Fibroblast of lung (primary cell): ENCODE data around the gene AGPAT4. TPM values are rescaled to one million over a fixed set of nuclear protein-coding genes. Genes with fewer than 3 reads are reported as not detected.
A peak's percentile ranks its signal among the peaks of the same experiment; 100 is the strongest.

Experiments
- DNase-seq, 2 donors: peaks; one replicate each; pipeline versions ENCODE4 v3.0.0 to v3.0.0-alpha.2; 2010; ENCODE audit warnings: low read depth in 2 of 2
- H2AFZ ChIP-seq: 2 replicates; pipeline ENCODE4 v1.5.1; 2012; ENCODE audit warnings: low read length, control low read depth, inconsistent platforms
- H3K27ac ChIP-seq: 2 replicates; pipeline ENCODE4 v1.5.1; 2011; ENCODE audit warnings: low read length, control low read depth; ENCODE audit not compliant: insufficient read depth
- H3K27me3 ChIP-seq: 2 replicates; pipeline ENCODE4 v1.5.1; 2011; ENCODE audit warnings: mild to moderate bottlenecking, low read length; ENCODE audit not compliant: control insufficient read depth, insufficient read depth
- H3K36me3 ChIP-seq: 2 replicates; pipeline ENCODE4 v1.5.1; 2011; ENCODE audit warnings: low read length; ENCODE audit not compliant: control insufficient read depth, insufficient read depth
- H3K4me1 ChIP-seq: 2 replicates; pipeline ENCODE4 v1.5.1; 2011; ENCODE audit warnings: low read length; ENCODE audit not compliant: control insufficient read depth, insufficient read depth; ENCODE audit errors: extremely low read depth
- H3K4me2 ChIP-seq: 2 replicates; pipeline ENCODE4 v1.5.1; 2011; ENCODE audit warnings: low read length, control low read depth; ENCODE audit not compliant: insufficient read depth; ENCODE audit errors: extremely low read depth
- H3K4me3 ChIP-seq, 4 experiments: fragments of 200-600 bp in 1 of 4; sonication (generic) in 1 of 4; replicated peaks in 1 of 4; 2 replicates each; pipeline ENCODE4 v1.5.1; 2011 to 2016; ENCODE audit warnings: low read length in 4 of 4, low read depth in 3 of 4, mild to moderate bottlenecking in 3 of 4, control low read depth in 2 of 4, inconsistent platforms in 1 of 4, mixed read lengths in 1 of 4; ENCODE audit not compliant: insufficient read depth in 1 of 4; ENCODE audit errors: control extremely low read depth in 1 of 4
- H3K79me2 ChIP-seq: 2 replicates; pipeline ENCODE4 v1.5.1; 2012; ENCODE audit warnings: mild to moderate bottlenecking, low read length, inconsistent platforms; ENCODE audit not compliant: control insufficient read depth, insufficient read depth
- H3K9ac ChIP-seq: 2 replicates; pipeline ENCODE4 v1.5.1; 2011; ENCODE audit warnings: mild to moderate bottlenecking, low read length, control low read depth; ENCODE audit not compliant: insufficient read depth
- H3K9me3 ChIP-seq: 2 replicates; pipeline ENCODE4 v1.5.1; 2012; ENCODE audit warnings: low read depth, low read length; ENCODE audit not compliant: control insufficient read depth, insufficient read depth
- H4K20me1 ChIP-seq: 2 replicates; pipeline ENCODE4 v1.5.1; 2011; ENCODE audit warnings: low read length; ENCODE audit not compliant: control insufficient read depth, insufficient read depth; ENCODE audit errors: extremely low read depth
- EZH2 ChIP-seq: IDR thresholded peaks from 2 replicates; pipeline ENCODE4 v1.5.1; 2012; ENCODE audit warnings: low read length, control low read depth, mild to moderate bottlenecking; ENCODE audit errors: missing control alignments
- polyA plus RNA-seq, 2 donors: library from polyadenylated mRNA; depleted of rRNA in 1 of 2; stranded (reverse) in 1 of 2; unstranded in 1 of 2; fragments of >200 nt; gene quantifications; 2 replicates each; pipeline ENCODE4 v1.2.1, GENCODE V29; 2011 to 2012; ENCODE audit warnings: missing spikeins in 1 of 2
- total RNA-seq: library from RNA; depleted of rRNA; stranded (reverse); fragments of >200 nt; gene quantifications from 2 replicates; pipeline ENCODE4 v1.2.1, GENCODE V29; 2014
- TF ChIP-seq, protein P1 (sequence below), 2 donors: IDR thresholded peaks in 1 of 2; conservative IDR thresholded peaks in 1 of 2; 1 replicate in 1 of 2; 2 replicates in 1 of 2; pipeline ENCODE4 v1.5.1; 2011 to 2012; ENCODE audit warnings: low read length in 2 of 2, control low read depth in 1 of 2, inconsistent platforms in 1 of 2, low read depth in 1 of 2, mild to moderate bottlenecking in 1 of 2

The AGPAT4 gene
- total and polyA plus RNA-seq, 2 donors (not counting 1 experiment from before 2014, with no cell fraction given), result 4.7 to 8.4 TPM

DNA sequence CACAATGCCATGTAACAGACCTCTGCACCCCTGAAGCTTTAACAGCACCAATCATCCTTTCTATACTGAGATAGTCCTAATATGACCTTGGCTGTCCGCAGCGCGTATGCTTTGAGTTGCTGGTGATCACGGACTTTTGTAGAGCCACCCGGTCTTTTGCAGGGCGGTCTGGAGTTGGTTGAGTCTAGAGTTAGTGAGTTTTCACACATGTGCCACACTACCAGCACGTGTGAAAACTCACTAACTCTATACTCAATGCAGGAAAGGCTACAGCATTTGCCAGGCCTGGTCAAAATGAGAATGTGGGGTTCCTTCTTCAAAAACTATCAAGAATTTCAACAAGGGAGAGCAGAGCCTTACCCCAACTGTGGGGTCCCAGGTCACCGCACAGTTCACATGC is 14.6 kb downstream of the AGPAT4 start:
- Histone ChIP-seq H3K9me3 (no peaks in the 10 kb centered on the region), H3K36me3 (no peaks in the 10 kb centered on the region), H3K4me1 (peaks cover 6% of the 10 kb centered on the region), H3K4me3 (no peak overlapping the region), H4K20me1 (no peaks in the 10 kb centered on the region), H3K27me3 (no peaks in the 10 kb centered on the region), H3K79me2 (no peaks in the 10 kb centered on the region), H3K4me2 (no peak overlapping the region), H3K27ac (no peak overlapping the region), H2AFZ (no peak overlapping the region), H3K9ac (no peak overlapping the region)
- TF ChIP-seq, protein P1, sequence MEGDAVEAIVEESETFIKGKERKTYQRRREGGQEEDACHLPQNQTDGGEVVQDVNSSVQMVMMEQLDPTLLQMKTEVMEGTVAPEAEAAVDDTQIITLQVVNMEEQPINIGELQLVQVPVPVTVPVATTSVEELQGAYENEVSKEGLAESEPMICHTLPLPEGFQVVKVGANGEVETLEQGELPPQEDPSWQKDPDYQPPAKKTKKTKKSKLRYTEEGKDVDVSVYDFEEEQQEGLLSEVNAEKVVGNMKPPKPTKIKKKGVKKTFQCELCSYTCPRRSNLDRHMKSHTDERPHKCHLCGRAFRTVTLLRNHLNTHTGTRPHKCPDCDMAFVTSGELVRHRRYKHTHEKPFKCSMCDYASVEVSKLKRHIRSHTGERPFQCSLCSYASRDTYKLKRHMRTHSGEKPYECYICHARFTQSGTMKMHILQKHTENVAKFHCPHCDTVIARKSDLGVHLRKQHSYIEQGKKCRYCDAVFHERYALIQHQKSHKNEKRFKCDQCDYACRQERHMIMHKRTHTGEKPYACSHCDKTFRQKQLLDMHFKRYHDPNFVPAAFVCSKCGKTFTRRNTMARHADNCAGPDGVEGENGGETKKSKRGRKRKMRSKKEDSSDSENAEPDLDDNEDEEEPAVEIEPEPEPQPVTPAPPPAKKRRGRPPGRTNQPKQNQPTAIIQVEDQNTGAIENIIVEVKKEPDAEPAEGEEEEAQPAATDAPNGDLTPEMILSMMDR (conservative IDR thresholded peaks at IDR 0.05 in 1 of 2, IDR thresholded peaks at IDR 0.05 in 1 of 2; ENCODE audit: low read depth in 1 of 2, low read length in 2 of 2), result no peak
- TF ChIP-seq EZH2, result no peak
- DNase-seq, result no peak

DNA sequence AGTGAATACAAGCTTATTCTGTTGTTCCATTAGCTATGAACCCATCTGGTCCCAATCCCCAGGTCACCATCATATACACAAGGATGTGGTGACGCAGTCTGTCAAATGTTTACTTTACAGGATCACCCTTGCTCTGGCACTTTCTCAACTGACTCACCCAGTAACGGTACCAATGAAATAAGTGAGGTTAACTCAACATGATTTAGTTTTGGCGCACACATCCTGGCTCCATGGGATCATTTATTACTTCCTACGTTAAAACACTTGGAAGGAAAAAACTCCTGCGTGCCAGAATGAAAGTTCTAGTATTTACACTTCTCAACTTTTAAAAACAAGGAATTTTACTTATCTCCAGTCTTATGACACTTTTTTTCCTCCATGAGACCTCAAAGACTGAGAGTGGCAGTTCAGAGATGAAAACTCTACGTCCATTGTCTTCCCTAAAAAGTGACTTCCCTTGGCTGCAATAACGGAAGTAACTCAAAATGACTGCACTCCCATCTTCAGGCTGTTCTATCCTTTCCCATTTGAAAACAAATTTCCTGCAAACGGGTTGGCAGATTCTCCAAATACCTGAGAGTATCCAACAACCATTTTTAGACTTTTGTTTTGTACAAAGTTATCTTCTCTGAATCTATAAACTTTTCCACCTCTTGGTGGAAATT is 15.9 kb downstream of the AGPAT4 start:
- peak overlapping the region; percentile 66 for H3K27ac ChIP-seq
- no peaks in the 10 kb centered on the region for H3K36me3 ChIP-seq
- peak overlapping the region; percentile 8 for H3K9ac ChIP-seq
- H4K20me1 ChIP-seq, result no peaks in the 10 kb centered on the region
- TF ChIP-seq, protein P1 (conservative IDR thresholded peaks at IDR 0.05 in 1 of 2, IDR thresholded peaks at IDR 0.05 in 1 of 2; ENCODE audit: low read depth in 1 of 2, low read length in 2 of 2), result peak in 1 of 2 donors; percentile 2
- TF ChIP-seq EZH2, result no peak
- H3K79me2 ChIP-seq, result no peaks in the 10 kb centered on the region
- H3K4me3 ChIP-seq, result peak overlapping the region in 3 of 4 experiments; percentile 3 to 12 (median 10)
- peaks cover 6% of the 10 kb centered on the region for H3K4me1 ChIP-seq
- no peaks in the 10 kb centered on the region for H3K9me3 ChIP-seq
- peak overlapping the region; percentile 55 for H3K4me2 ChIP-seq
- no peaks in the 10 kb centered on the region for H3K27me3 ChIP-seq
- H2AFZ ChIP-seq, result no peak overlapping the region
- peak; percentile 99 for DNase-seq

DNA sequence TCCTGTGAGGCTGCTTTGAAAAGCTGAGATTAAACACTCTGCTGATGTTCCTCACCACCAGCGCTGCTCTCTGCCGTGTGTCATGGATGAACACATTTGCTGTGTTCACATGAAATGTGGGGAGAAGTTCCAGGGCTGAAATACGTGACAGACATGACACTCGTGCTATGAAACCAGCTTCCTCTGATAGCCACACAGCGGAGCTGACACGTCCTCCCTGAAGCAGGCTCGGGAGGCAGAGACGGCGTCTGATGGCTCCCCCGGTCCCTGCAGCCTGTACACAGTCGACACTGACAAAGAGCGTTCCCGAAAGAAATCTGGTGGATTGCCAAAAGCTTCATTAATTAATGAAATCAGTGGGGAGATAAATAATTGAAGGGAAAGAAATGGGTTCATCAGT is 17.5 kb downstream of the AGPAT4 start:
- no peak overlapping the region for H3K4me2 ChIP-seq
- no peaks in the 10 kb centered on the region for H3K79me2 ChIP-seq
- no peak for TF ChIP-seq EZH2
- TF ChIP-seq, protein P1 (conservative IDR thresholded peaks at IDR 0.05 in 1 of 2, IDR thresholded peaks at IDR 0.05 in 1 of 2; ENCODE audit: low read depth in 1 of 2, low read length in 2 of 2), result no peak
- no peak for DNase-seq
- H2AFZ ChIP-seq, result no peak overlapping the region
- H3K9me3 ChIP-seq, result no peaks in the 10 kb centered on the region
- H3K9ac ChIP-seq, result no peak overlapping the region
- no peak overlapping the region for H3K27ac ChIP-seq
- H3K4me3 ChIP-seq, result no peak overlapping the region
- peaks cover 6% of the 10 kb centered on the region for H3K4me1 ChIP-seq
- no peaks in the 10 kb centered on the region for H3K27me3 ChIP-seq
- no peaks in the 10 kb centered on the region for H4K20me1 ChIP-seq
- H3K36me3 ChIP-seq, result no peaks in the 10 kb centered on the region
